Tongue (tissue), 2 donors: ENCODE results near the gene CCNJ. TPM values are rescaled to one million over a fixed set of nuclear protein-coding genes. Genes with fewer than 3 reads are reported as not detected.
"Not testable (repeated sequence)": the region's sequence is repeated elsewhere in the genome, so short reads cannot be mapped to it uniquely, and the experiment has no call there.

ENCODE experiments used
- DNase-seq: peaks from one replicate; pipeline ENCODE4 v3.0.0-alpha.2; 2015
- total RNA-seq: library from RNA; depleted of rRNA; stranded (reverse); fragments of >200 nt; gene quantifications from one replicate; pipeline ENCODE4 v1.2.3, GENCODE V29; 2014

Gene CCNJ
- total RNA-seq = 9.1 TPM

- peak; percentile 95 for DNase-seq
Observed at GRCh38 chr10:96043033-96043892, at the start of gene CCNJ. TSS of gene CCNJ (plus strand) at chr10:96043583. CDS start at chr10:96044394, 811 bp downstream.

GRCh38 chr10:95994376-95994775 lies 49.0 kb upstream of the CCNJ start:
- not testable (repeated sequence) for DNase-seq

GRCh38 chr10:95998255-95998784 lies 45.1 kb upstream of the CCNJ start:
- DNase-seq = no peak

- DNase-seq = no peak
Observed at GRCh38 chr10:96013956-96014355, 29.4 kb upstream of the CCNJ start.

GRCh38 chr10:96014473-96015102 lies 28.8 kb upstream of the CCNJ start:
- no peak for DNase-seq

GRCh38 chr10:96017191-96017687 lies 26.1 kb upstream of the CCNJ start:
- DNase-seq = peak; percentile 73

GRCh38 chr10:96021332-96021731 lies 22.1 kb upstream of the CCNJ start:
- DNase-seq = no peak

- no peak for DNase-seq
Observed at GRCh38 chr10:96022739-96023138, 20.6 kb upstream of the CCNJ start.

- DNase-seq = no peak
Observed at GRCh38 chr10:96023168-96023567, 20.2 kb upstream of the CCNJ start.

GRCh38 chr10:96025566-96025965 lies 17.8 kb upstream of the CCNJ start:
- no peak for DNase-seq

- DNase-seq = no peak
Observed at GRCh38 chr10:96034625-96035024, 8.8 kb upstream of the CCNJ start.

GRCh38 chr10:96038476-96039387 lies 4.7 kb upstream of the CCNJ start:
- DNase-seq = no peak

GRCh38 chr10:96041146-96041545 lies 2.2 kb upstream of the CCNJ start:
- DNase-seq = no peak

GRCh38 chr10:96043893-96044715 lies 721 bp downstream of the CCNJ start:
- DNase-seq = peak; percentile 71

GRCh38 chr10:96044736-96045135 lies 1.4 kb downstream of the CCNJ start:
- DNase-seq = peak; percentile 29

- no peak for DNase-seq
Observed at GRCh38 chr10:96046546-96046945, 3.2 kb downstream of the CCNJ start.

- DNase-seq = no peak
Observed at GRCh38 chr10:96047004-96047649, 3.7 kb downstream of the CCNJ start.

GRCh38 chr10:96047925-96048324 lies 4.5 kb downstream of the CCNJ start:
- DNase-seq = not testable (repeated sequence)

GRCh38 chr10:96049340-96049739 lies 6.0 kb downstream of the CCNJ start:
- DNase-seq = no peak

- no peak for DNase-seq
Observed at GRCh38 chr10:96053985-96054384, 10.6 kb downstream of the CCNJ start.

GRCh38 chr10:96056787-96057186 lies 13.4 kb downstream of the CCNJ start:
- DNase-seq = no peak
